H1 (cell line): ENCODE measurements around the gene RASGRP4. TPM values are rescaled to one million over a fixed set of nuclear protein-coding genes. Genes with fewer than 3 reads are reported as not detected.

Experiments used
- CTCF ChIA-PET: fragments of 300-600 bp; sonication (Branson Sonifier 250); formaldehyde crosslinking; loops from one replicate; lab custom pipeline; 2021; ENCODE audit not compliant: partially characterized antibody; lab: Charles Lee
- POLR2A ChIA-PET: fragments of 300-600 bp; sonication (Branson Sonifier 250); formaldehyde crosslinking; loops from one replicate; lab custom pipeline; 2021; ENCODE audit warnings: inconsistent platforms; ENCODE audit not compliant: partially characterized antibody; lab: Charles Lee
- DNase-seq, 2 experiments: peaks; one replicate each; pipeline versions ENCODE4 v3.0.0 to v3.0.0-alpha.2; 2010 to 2022; ENCODE audit warnings: low spot score in 2 of 2, low read depth in 1 of 2, mixed read lengths in 1 of 2
- FAIRE-seq: peaks from 2 replicates; lab custom pipeline; 2011; peaks lifted over from hg19 to GRCh38; lab: Jason Lieb, UNC
- H2AFZ ChIP-seq: 2 replicates; pipeline ENCODE4 v1.8.1; 2012; ENCODE audit warnings: low read length, inconsistent platforms
- H2AK5ac ChIP-seq: 2 replicates; pipeline ENCODE4 v1.6.1; 2013; ENCODE audit warnings: low read depth, low read length
- H2BK120ac ChIP-seq: replicated peaks from 2 replicates; pipeline ENCODE3; 2013; ENCODE audit warnings: low read depth, low read length, inconsistent platforms
- H2BK12ac ChIP-seq: 2 replicates; pipeline ENCODE4 v1.6.1; 2013; ENCODE audit warnings: low read depth, low read length
- H2BK15ac ChIP-seq: 2 replicates; pipeline ENCODE4 v1.6.1; 2013; ENCODE audit warnings: low read length
- H2BK20ac ChIP-seq: 2 replicates; pipeline ENCODE4 v1.6.1; 2013; ENCODE audit warnings: low read length
- H2BK5ac ChIP-seq: 2 replicates; pipeline ENCODE4 v1.6.1; 2013; ENCODE audit warnings: low read depth, low read length
- H3K14ac ChIP-seq: 2 replicates; pipeline ENCODE4 v1.6.1; 2013; ENCODE audit warnings: inconsistent platforms; ENCODE audit not compliant: insufficient read length
- H3K18ac ChIP-seq: 2 replicates; pipeline ENCODE4 v1.6.1; 2013; ENCODE audit warnings: low read length; ENCODE audit errors: extremely low read depth
- H3K23ac ChIP-seq: 2 replicates; pipeline ENCODE4 v1.6.1; 2013; ENCODE audit warnings: inconsistent platforms; ENCODE audit not compliant: insufficient read length
- H3K23me2 ChIP-seq: 2 replicates; pipeline ENCODE4 v1.6.1; 2013; ENCODE audit warnings: low read depth, low read length
- H3K27ac ChIP-seq: 2 replicates; pipeline ENCODE4 v1.6.1; 2011; ENCODE audit warnings: low read depth, low read length, inconsistent platforms
- H3K27me3 ChIP-seq, 4 experiments: replicated peaks in 1 of 4; 1 replicate in 1 of 4; 2 replicates in 3 of 4; pipeline versions ENCODE4 v1.6.1 to v1.8.1; 2011 to 2013; ENCODE audit warnings: low read length in 3 of 4, mild to moderate bottlenecking in 3 of 4, inconsistent platforms in 2 of 4, mixed read lengths in 2 of 4, moderate library complexity in 1 of 4; ENCODE audit not compliant: control insufficient read depth in 3 of 4, insufficient read depth in 3 of 4; ENCODE audit errors: extremely low read depth in 1 of 4
- H3K36me3 ChIP-seq, 4 experiments: 2 replicates each; pipeline versions ENCODE4 v1.6.1 to v1.8.1; 2011 to 2013; ENCODE audit warnings: mild to moderate bottlenecking in 4 of 4, low read length in 3 of 4, moderate library complexity in 2 of 4, control low read depth in 1 of 4, inconsistent platforms in 1 of 4; ENCODE audit not compliant: insufficient read depth in 4 of 4, control insufficient read depth in 2 of 4
- H3K4ac ChIP-seq: replicated peaks from 2 replicates; pipeline ENCODE3; 2013; ENCODE audit warnings: low read length, low read depth, mixed read lengths, inconsistent platforms; ENCODE audit not compliant: insufficient read length
- H3K4me1 ChIP-seq, 4 experiments: replicated peaks in 1 of 4; 1 replicate in 1 of 4; 2 replicates in 3 of 4; pipeline versions ENCODE4 v1.6.1 to v1.8.1; 2011 to 2013; ENCODE audit warnings: low read length in 3 of 4, inconsistent platforms in 2 of 4, mixed read lengths in 1 of 4; ENCODE audit not compliant: insufficient read depth in 4 of 4, control insufficient read depth in 3 of 4
- H3K4me2 ChIP-seq, 2 experiments: 2 replicates each; pipeline versions ENCODE4 v1.6.1 to v1.8.1; 2011 to 2013; ENCODE audit warnings: low read depth in 2 of 2, low read length in 2 of 2, control low read depth in 1 of 2, inconsistent platforms in 1 of 2, mild to moderate bottlenecking in 1 of 2; ENCODE audit not compliant: insufficient read depth in 1 of 2
- H3K4me3 ChIP-seq, 4 experiments: fragments of 200-600, 300-600 bp in 1 of 4; sonication (generic), shearing (Covaris generic), sonication (Bioruptor Twin) in 1 of 4; 2 replicates each; pipeline versions ENCODE4 v1.5.1 to v1.8.1; 2011 to 2016; ENCODE audit warnings: low read length in 4 of 4, low read depth in 3 of 4, control low read depth in 2 of 4, inconsistent platforms in 2 of 4, mild to moderate bottlenecking in 2 of 4, mixed read lengths in 1 of 4, moderate library complexity in 1 of 4; ENCODE audit not compliant: insufficient read depth in 2 of 4; ENCODE audit errors: extremely low read depth in 1 of 4
- H3K56ac ChIP-seq: replicated peaks from 2 replicates; pipeline ENCODE3; 2013; ENCODE audit warnings: low read depth, mild to moderate bottlenecking, mixed read lengths, low read length, inconsistent platforms; ENCODE audit not compliant: insufficient read length
- H3K79me1 ChIP-seq: 2 replicates; pipeline ENCODE4 v1.6.1; 2013; ENCODE audit warnings: low read depth, low read length, control low read depth
- H3K79me2 ChIP-seq, 2 experiments: 2 replicates each; pipeline versions ENCODE4 v1.6.1 to v1.8.1; 2012 to 2013; ENCODE audit warnings: low read length in 2 of 2, mild to moderate bottlenecking in 2 of 2, inconsistent platforms in 1 of 2; ENCODE audit not compliant: insufficient read depth in 2 of 2, control insufficient read depth in 1 of 2
- H3K9ac ChIP-seq, 4 experiments: replicated peaks in 1 of 4; 1 replicate in 1 of 4; 2 replicates in 3 of 4; pipeline versions ENCODE4 v1.6.1 to v1.8.1; 2011 to 2013; ENCODE audit warnings: low read depth in 3 of 4, low read length in 3 of 4, control low read depth in 2 of 4, mild to moderate bottlenecking in 2 of 4, moderate library complexity in 2 of 4, inconsistent platforms in 1 of 4; ENCODE audit errors: extremely low read depth in 1 of 4
- H3K9me3 ChIP-seq, 2 experiments: 2 replicates each; pipeline versions ENCODE4 v1.6.1 to v1.8.1; 2012 to 2013; ENCODE audit warnings: mild to moderate bottlenecking in 2 of 2, moderate library complexity in 2 of 2, control low read depth in 1 of 2, inconsistent platforms in 1 of 2, low read depth in 1 of 2, low read length in 1 of 2, mixed read lengths in 1 of 2; ENCODE audit not compliant: insufficient read depth in 2 of 2
- H4K20me1 ChIP-seq, 2 experiments: replicated peaks in 1 of 2; 2 replicates each; pipeline versions ENCODE3 to v1.8.1; 2011 to 2013; ENCODE audit warnings: inconsistent platforms in 2 of 2, low read length in 2 of 2, mild to moderate bottlenecking in 1 of 2; ENCODE audit not compliant: insufficient read depth in 2 of 2, control insufficient read depth in 1 of 2
- H4K5ac ChIP-seq: 2 replicates; pipeline ENCODE4 v1.6.1; 2013; ENCODE audit warnings: low read length, low read depth, mixed read lengths, inconsistent platforms; ENCODE audit not compliant: insufficient read length
- H4K8ac ChIP-seq: 2 replicates; pipeline ENCODE4 v1.8.0; 2013; ENCODE audit warnings: mild to moderate bottlenecking, moderate library complexity, low read length, inconsistent platforms; ENCODE audit not compliant: insufficient read depth; ENCODE audit errors: extremely low read depth
- H4K91ac ChIP-seq: replicated peaks from 2 replicates; pipeline ENCODE3; 2013; ENCODE audit warnings: low read length, mixed read lengths, inconsistent platforms; ENCODE audit not compliant: insufficient read length
- JUND ChIP-seq: IDR thresholded peaks from 2 replicates; pipeline ENCODE4 v1.6.1; 2011; ENCODE audit warnings: mild to moderate bottlenecking, improper control_type of control experiment, low read length
- POLR2AphosphoS5 ChIP-seq: IDR thresholded peaks from 2 replicates; pipeline ENCODE4 v1.6.1; 2011; ENCODE audit warnings: low read depth, low read length
- RXRA ChIP-seq: IDR thresholded peaks from 2 replicates; pipeline ENCODE4 v1.6.1; 2011; ENCODE audit warnings: low read depth, mild to moderate bottlenecking, low read length, moderate library complexity; ENCODE audit not compliant: insufficient read depth
- SP4 ChIP-seq: IDR thresholded peaks from 2 replicates; pipeline ENCODE4 v1.6.1; 2012; ENCODE audit warnings: low read length, inconsistent platforms
- WGBS, 2 experiments: shearing (Covaris generic) in 1 of 2; methylation state at CpG; one replicate each; pipeline versions ENCODE4 v1.1.6 to v1.1.7; 2013 to 2015; ENCODE audit warnings: low lambda C conversion rate in 2 of 2, mixed read lengths in 2 of 2, inconsistent platforms in 1 of 2, low coverage in 1 of 2, missing lambda C conversion rate in 1 of 2; ENCODE audit not compliant: insufficient replicate concordance in 2 of 2, insufficient coverage in 1 of 2, insufficient read length in 1 of 2; ENCODE audit errors: extremely low coverage in 1 of 2, missing lambda C conversion rate in 1 of 2; 5-methylcytosine and 5-hydroxymethylcytosine counted together
- polyA plus RNA-seq, 7 experiments: library from polyadenylated mRNA; depleted of rRNA in 3 of 7; stranded (reverse) in 5 of 7; unstranded in 2 of 7; fragments of >200 nt in 5 of 7; fragments of 200-250 nt in 2 of 7; gene quantifications; 1 replicate in 5 of 7; 2 replicates in 1 of 7; 4 replicates in 1 of 7; pipeline versions ENCODE4 v1.2.1 to v1.2.3, GENCODE V29; 2011 to 2013; ENCODE audit warnings: missing spikeins in 2 of 7, mixed read lengths in 2 of 7
- total RNA-seq: library from RNA; stranded (reverse); fragmentation: NEBNext Ultra II Directional; extraction: Animal tissue kit (Norgen Biotek cat#: 25700); gene quantifications from 2 replicates; pipeline ENCODE4 v1.2.1, GENCODE V29; 2021
- TF ChIP-seq, protein P1 (sequence below): IDR thresholded peaks from 2 replicates; pipeline ENCODE4 v1.6.1; 2012; ENCODE audit warnings: low read length, inconsistent platforms

RASGRP4 gene
- total and polyA plus RNA-seq, 2 of the 8 experiments (the other 6 are each of a cell fraction or from before 2014, with no cell fraction given): 1.9 to 3.1 TPM

DNA sequence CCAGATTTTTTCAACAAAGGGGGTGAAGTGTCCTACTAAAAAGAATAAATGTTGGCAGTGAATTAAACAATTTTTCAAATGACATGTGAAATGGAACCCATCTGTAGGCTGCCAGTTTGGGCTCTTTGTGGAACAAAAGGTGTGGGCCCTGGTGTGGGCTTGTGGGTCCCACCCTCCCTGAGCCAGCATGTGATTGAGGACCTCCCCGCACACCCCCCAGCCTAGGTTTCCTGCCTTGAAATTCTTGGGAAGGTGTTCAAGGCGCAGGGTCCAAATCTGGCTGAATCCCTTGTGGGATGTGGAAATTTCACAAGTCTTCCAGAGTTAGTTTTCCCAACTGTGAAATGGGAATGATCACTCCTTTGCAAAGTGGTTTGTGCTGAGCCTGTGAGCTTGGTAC is 42.3 kb downstream of the RASGRP4 start:
- CTCF ChIA-PET: interaction anchor here (0.6 to 3.2 kb wide), 13 partner anchors 9 to 394 kb away, joined by 3 to 37 read pairs (median 4); partner anchors contain the start of genes CATSPERG and PSMD8
- no peak for DNase-seq
- no peak overlapping the region for H2AFZ ChIP-seq
- no peak overlapping the region for H3K9ac ChIP-seq
- H3K4me3 ChIP-seq: no peak overlapping the region
- no peak overlapping the region for H2BK120ac ChIP-seq
- no peak for TF ChIP-seq RXRA
- TF ChIP-seq, protein P1, sequence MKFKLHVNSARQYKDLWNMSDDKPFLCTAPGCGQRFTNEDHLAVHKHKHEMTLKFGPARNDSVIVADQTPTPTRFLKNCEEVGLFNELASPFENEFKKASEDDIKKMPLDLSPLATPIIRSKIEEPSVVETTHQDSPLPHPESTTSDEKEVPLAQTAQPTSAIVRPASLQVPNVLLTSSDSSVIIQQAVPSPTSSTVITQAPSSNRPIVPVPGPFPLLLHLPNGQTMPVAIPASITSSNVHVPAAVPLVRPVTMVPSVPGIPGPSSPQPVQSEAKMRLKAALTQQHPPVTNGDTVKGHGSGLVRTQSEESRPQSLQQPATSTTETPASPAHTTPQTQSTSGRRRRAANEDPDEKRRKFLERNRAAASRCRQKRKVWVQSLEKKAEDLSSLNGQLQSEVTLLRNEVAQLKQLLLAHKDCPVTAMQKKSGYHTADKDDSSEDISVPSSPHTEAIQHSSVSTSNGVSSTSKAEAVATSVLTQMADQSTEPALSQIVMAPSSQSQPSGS: no peak
- no peak for TF ChIP-seq JUND
- no peak for TF ChIP-seq POLR2AphosphoS5
- TF ChIP-seq SP4: no peak
- TF ChIP-seq, all 59 proteins: peak for 0
- no peak overlapping the region for H3K4me2 ChIP-seq
- H2AK5ac ChIP-seq: no peak overlapping the region
- H2BK15ac ChIP-seq: no peak overlapping the region
- H3K4me1 ChIP-seq: peaks cover 3 to 16% (median 6%) of the 10 kb centered on the region in 4 experiments; a peak in 6 of 7 replicates
- peaks cover 3 to 19% of the 10 kb centered on the region in 2 experiments for H4K20me1 ChIP-seq
- no peak overlapping the region for H3K14ac ChIP-seq
- no peaks in the 10 kb centered on the region for H3K9me3 ChIP-seq
- H2BK5ac ChIP-seq: no peak overlapping the region
- H3K23ac ChIP-seq: no peak overlapping the region
- peaks cover 7% of the 10 kb centered on the region for H3K23me2 ChIP-seq
- no peaks in the 10 kb centered on the region for H3K27me3 ChIP-seq
- no peak overlapping the region for H2BK12ac ChIP-seq
- no peak overlapping the region for H4K8ac ChIP-seq
- WGBS, 2 experiments: 91% methylated on average over 2 of the region's 2 CpGs; no CpG with 5 or more reads in 1 of the 2 experiments
- H3K36me3 ChIP-seq: peaks cover 14 to 26% (median 23%) of the 10 kb centered on the region in 4 experiments; a peak in 7 of 8 replicates
- no peak overlapping the region for H3K4ac ChIP-seq
- H3K79me2 ChIP-seq: no peaks in the 10 kb centered on the region
- no peaks in the 10 kb centered on the region for H3K79me1 ChIP-seq
- no peak overlapping the region for H4K5ac ChIP-seq
- no peak for FAIRE-seq
- no peak overlapping the region for H4K91ac ChIP-seq
- H3K56ac ChIP-seq: no peak overlapping the region
- H3K27ac ChIP-seq: no peak overlapping the region
- H3K18ac ChIP-seq: no peak overlapping the region
- H2BK20ac ChIP-seq: no peak overlapping the region
- POLR2A ChIA-PET: interaction anchor here (0.5 to 3.0 kb wide), 8 partner anchors 8 to 150 kb away, joined by 3 to 12 read pairs (median 5); partner anchors contain the start of gene PSMD8
